HG02885 (cell line): ENCODE data around the gene MAP3K3.
"Not testable (repeated sequence)": the region's sequence is repeated elsewhere in the genome, so short reads cannot be mapped to it uniquely, and the experiment has no call there.

Experiments used
- ATAC-seq: cut with Tn5 transposase; IDR thresholded peaks from one replicate; pipeline ENCODE4 v1.9.1; 2021; ENCODE audit warnings: mild to moderate bottlenecking; ENCODE audit not compliant: unreplicated experiment, poor library complexity

Gene MAP3K3

DNA sequence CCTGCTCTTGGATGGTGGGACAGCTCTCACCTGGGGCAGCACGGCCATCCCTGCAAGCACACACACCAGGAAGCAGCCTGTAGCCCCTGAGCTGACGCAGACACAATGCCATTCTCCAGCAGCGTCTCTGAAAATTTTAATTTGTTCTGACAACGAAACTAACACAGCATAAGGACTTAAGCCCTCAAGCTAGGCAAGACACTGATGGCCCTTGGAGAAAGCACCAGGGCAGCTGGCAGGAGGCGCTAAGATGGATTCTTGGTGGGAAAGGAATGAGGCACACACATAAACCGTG, 80.5 kb downstream of the MAP3K3 start:
- ATAC-seq, result no peak

DNA sequence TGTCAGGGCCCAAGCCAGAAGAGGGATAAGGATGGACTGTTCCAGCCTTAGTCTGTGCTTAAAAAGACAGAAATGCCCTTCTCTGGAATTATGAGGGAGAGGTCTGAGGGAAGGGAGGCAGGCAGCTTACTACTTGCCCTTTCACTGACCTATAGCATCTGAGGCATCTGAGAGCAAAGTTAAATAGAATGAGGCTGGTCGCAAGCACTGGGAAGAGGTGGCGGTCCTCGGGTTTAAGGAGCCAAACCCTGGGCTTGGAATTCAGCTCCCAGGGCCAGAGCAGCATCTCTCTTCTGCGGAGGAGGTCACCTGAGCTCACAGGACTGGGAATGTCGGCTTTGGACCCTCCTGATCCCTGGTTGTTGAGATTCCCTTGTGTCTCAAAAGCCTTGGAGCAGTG, 80.8 kb downstream of the MAP3K3 start:
- ATAC-seq, result no peak

DNA sequence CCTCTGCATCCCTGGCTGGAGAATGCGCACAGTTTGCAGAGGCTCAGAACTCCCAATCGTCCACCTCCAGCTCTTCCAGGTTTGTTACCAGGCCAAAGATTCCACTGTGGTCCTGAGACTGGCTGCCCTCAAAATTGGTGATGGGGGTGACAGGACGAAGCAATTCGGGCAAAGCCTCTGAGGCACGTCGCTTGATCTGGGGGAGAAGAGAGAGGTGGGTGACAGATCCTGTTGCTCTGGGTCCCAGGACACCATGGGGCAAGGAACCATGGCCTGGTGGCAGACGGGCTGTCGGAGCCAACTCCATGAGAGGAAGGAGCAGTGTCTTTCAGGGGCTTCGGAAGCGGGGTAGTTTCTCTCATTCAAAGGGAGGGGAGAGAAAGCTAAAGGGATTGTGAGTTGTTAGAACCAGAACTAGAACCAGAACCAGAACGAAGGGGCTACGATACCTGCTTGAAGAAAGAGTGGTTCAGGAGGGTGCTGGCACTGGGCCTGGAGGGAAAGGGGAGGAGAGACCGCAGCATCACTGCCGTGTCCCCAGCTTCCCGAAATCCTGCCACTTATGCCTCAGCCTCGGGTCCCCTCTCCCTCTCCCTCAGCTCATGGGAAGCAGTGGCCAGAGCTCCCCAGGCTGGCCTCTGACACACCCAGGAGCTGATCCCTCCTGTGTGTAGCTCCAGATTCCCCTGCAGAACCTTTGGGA, 81.5 kb downstream of the MAP3K3 start:
- ATAC-seq, result no peak

DNA sequence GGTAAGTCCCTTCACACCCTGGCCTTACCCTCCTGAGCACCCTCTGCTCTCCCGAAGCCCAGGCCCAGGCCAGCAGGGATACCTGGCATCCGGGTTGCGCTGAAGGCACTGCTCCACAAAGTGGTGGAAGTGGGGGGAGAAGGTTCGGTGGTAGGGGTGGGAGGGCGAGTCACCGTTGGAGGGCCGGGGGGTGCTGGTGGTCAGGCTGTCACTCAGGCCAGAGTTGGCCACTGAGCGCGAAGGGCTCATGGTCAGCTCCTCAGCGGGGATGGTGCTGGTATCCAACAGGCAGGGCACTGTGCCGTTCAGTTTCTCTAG, 82.0 kb downstream of the MAP3K3 start:
- ATAC-seq, result no peak

DNA sequence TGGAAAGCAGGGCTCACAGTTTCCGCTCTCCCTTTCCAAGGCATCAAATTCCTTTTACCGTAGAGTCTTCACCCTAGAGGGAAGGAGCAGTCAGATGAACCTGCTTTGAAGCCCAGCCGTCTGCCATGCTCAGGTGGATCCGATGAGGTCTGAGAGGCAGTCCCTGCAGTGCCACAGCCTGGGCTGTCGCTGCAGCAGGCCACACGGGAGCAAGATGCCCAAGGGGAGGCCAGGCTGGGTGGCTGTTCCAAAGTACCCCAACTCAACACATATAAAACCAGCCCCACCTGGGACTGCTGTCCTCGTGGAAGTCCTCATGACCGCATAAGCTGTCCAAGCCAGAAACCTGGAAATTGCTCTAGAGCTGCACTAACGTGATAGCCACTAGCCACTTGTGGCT, 82.6 kb downstream of the MAP3K3 start:
- no peak for ATAC-seq

DNA sequence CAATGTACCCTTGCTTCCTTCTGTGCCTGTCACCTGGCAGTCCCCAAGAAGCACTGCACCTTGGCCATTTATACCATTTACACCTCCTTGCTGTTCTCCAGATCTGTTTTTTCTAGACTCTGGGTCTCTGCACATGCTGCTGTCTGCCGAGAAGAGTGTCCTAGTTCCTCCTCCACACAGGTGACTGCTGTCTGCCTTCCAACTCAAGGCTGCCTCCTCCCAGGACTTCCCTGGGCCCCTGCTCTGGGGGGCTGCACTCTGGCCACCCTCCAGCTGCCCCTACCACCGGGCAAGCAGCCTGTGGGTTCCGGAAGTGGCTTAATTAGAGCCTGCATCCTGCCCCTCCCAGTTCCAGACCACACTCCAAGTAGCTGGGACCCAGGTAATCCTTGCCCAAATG, 83.4 kb downstream of the MAP3K3 start:
- no peak for ATAC-seq

DNA sequence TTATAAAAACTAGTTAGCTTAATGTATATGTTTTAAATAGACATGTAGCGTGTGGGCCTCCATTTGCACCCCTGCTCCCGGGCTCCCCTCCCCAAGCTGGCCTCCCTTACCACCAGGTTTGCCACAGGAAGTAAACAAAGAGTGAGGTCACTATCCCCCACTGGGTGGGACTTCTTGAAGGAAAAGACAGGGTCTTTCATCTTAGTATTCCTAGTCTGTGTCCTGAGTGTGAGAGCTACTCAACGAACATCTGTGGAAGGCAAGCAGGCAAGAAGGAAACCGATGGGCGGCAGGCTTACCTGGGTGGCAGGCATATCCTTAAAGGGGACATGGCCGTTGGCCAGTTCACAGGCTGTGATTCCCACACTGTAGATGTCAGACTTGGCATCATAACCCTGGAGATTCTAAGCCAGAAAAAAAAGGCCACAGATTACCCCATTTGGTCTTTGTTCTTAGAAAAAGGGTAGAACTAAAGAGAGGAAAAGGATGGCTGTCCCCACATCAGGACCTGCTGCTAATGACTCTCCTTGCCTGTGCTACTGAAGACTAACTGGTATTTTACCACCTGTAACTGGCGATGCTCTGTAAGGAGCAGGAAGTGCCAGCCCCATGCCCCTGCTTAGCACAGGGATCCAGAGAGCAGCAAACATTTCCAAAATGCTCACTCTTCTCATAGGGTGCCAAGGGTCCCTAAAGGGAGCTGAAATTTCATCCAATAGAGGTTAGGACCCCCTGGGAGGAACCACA, 84.3 kb downstream of the MAP3K3 start:
- ATAC-seq, result no peak

DNA sequence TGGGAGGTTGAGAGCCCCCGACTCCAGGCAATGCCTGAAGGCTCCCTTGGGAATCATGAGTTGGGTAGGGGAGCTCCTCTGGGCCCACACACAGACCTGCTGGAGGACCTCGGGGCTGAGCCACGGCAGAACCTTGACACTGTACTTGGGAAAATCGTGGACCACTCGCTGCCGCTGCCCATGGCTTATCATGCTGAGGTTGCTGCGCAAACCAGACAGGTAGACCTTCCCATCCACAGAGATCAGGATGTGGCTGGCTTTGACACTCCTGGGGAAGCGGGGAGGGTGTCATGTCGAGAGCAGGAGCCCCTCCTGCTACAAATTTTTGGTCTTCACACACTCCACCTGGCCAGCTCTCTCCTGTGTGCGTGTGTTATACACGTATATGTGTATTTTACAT, 84.9 kb downstream of the MAP3K3 start:
- ATAC-seq, result no peak

DNA sequence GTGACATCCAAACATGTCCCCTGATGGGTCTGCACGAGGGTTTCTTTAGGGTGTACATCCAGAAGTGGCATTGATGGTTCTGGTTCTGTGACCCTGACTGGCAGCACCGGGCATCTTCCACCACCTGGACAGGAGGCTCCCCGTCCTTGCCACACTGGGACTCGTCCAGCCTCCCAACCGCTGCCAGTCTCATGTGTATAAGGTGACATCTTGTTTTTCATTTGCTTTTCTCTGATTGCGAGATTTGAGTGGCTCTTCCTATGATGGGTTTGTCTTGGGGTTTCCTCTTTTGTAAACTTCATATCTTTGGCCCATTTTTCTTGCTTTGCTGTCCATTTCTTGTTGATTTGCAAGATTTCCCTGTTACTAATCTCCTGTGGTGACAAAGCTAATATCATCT, 86.9 kb downstream of the MAP3K3 start:
- no peak for ATAC-seq

DNA sequence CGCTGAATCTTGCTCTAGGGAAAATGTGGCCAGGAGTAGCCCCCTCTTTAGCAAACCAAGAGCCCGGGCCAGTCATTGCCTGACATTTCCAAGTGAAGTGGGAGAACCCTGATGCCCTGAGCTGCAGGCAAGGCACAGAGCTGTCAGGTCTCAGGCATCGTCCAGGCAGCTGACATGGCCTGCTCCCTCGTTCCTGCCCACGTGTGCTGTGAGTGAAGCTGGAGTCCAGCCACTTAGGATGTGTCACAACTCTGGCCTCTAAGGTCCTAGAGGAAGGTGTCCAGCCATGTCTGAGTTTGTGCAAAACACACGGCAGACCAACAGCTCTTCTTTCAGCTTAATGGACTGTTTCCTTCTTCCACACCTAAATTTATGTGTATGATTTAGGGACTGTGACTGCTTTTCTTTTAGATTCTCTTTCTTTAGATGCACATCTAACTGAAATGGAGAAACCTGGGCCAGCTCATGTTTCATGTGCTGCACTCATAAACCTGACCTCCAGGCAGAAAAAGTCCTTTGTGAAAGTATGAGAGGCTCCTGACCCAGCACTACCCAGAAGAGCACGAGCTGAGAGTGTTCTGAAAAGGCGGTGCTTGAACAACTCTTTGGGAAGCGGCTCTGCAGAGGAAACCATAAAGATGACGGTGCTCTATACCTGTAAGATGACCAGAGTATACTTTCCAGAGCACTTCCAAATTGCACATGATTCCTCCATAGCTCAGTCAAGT, 92.5 kb downstream of the MAP3K3 start:
- ATAC-seq, result no peak

DNA sequence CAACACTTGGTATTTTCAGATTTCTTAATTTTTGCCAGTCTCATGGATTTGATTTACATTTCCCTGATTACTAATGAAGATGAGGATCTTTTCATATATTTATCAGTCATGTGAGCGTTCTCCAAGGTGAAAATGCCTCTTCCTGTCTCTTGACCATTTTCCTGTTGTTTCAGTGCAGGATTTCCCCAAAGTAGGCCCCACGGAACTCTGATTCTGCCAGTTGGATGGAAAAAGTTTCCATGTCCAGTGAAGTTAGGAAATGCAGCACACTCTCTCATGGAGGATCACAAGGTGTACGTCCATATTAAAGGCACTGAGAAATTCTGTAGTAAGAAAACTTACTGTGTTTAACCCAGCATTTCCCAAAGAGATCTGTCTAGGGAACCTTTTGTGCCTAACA, 94.2 kb downstream of the MAP3K3 start:
- no peak for ATAC-seq

DNA sequence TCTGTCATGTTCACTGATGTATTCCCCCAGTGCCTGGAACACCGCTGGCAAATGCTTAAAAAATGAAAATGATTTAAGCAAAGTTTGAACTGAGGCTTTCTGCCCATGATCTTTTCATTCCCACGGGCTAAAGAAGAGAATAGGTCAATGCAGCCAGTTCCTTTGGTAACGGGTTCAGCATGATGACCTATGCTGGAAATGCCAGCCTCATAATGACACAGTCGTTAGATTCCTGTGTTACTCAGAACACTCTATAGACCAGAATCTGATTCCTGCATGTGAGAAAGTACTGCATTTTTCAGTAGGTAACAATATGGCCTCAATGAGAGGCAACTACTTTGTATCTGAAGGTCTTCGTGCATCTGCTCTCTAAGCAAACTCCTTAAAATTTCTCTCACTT, 96.8 kb downstream of the MAP3K3 start:
- ATAC-seq, result no peak

DNA sequence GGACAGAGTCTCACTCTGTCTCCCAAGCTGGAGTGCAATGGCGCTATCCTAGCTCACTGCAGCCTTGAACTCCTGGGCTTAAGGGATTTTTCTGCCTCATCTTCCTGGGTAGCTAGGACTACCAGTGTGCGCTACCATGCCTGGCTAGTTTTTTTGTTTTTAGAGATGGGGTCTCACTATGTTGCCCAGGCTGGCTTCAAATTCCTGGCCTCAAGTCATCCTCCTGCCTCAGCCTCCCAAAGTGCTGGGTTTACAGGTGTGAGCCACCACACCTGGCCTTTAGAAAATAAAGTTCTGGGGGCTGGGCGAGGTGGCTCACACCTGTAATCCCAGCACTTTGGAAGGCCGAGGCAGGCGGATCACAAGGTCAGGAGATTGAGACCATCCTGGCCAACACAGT, 98.0 kb downstream of the MAP3K3 start:
- not testable (repeated sequence) for ATAC-seq

DNA sequence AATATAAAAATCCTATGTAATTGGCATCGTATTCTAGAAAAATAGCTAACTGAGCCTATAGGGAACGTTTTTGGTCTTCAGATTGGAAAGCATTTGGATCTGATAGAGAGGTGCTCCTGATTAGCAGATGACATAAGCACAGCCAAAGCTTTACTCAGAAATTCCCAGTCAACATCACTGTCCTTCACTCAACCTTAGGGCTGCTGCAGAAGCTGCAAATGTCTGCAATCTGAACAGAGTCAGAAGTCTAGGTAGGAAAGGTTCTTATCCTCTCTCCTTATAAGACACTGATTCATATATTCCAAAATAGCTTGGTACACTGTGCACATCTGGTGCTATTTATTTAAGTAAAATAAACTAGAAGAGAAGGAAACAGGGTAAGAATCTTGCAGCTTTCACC, 100.2 kb downstream of the MAP3K3 start:
- no peak for ATAC-seq

DNA sequence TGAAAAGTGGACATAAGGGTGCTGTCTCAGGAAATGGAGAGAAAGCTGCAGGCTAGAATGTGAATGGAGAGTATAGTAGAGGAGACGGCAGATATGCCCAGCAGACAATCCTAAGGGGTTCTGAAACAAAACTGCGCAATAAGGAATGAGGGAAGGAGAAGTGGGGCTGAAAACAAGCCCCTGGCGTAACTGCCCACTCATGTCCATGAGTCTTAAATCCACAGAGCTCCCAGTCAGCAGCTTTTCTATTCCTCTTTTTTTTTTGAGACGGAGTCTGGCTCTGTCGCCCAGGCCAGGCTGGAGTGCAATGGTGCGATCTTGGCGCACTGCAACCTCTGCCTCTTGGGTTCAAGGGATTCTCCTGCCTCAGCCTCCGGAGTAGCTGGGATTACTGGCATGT, 113.5 kb downstream of the MAP3K3 start:
- no peak for ATAC-seq

DNA sequence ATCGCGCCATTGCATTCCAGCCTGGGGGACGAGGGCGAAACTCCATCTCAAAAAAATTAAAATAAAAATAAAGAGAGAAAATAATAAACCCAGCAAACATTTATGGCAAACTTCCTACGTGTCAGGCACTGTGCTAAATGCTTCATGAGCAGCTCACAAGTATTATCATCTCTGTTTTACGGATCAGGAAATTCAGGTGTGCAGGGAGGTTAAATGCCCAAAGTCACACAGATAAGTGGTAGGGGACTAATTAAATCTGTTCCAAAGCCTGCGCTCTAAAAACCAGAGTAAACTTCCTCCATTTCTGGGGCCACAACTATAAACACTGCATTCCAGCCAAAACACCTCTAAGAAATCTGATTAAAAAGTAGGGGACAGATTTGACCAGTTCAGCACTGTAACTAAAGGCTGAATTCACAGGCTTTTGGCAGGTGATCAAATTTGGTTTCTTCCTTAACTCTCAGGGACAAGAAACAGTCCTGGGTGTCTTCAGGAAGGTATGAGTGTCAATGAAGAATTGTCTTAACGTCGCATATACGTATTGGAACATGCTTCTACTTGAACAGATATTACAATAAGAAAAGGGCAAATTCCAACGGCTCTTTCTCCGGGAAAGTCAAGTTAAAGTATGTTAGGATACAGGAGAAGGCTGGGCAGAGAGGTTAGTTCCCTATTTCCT, 118.4 kb downstream of the MAP3K3 start:
- no peak for ATAC-seq

DNA sequence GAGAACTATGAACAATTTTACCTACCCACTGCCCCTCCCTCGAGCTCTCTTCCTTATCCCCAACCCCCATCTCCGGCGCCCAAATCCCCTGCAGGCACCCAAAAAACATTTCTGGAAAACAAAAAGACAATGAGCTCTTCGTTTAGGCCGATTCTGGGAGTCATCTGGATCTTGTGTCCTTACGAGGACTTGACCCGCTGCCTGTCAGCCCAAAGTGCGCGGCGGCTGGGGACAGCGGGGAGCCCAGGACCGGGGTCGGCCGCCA, 118.9 kb downstream of the MAP3K3 start:
- ATAC-seq, result peak; percentile 17

DNA sequence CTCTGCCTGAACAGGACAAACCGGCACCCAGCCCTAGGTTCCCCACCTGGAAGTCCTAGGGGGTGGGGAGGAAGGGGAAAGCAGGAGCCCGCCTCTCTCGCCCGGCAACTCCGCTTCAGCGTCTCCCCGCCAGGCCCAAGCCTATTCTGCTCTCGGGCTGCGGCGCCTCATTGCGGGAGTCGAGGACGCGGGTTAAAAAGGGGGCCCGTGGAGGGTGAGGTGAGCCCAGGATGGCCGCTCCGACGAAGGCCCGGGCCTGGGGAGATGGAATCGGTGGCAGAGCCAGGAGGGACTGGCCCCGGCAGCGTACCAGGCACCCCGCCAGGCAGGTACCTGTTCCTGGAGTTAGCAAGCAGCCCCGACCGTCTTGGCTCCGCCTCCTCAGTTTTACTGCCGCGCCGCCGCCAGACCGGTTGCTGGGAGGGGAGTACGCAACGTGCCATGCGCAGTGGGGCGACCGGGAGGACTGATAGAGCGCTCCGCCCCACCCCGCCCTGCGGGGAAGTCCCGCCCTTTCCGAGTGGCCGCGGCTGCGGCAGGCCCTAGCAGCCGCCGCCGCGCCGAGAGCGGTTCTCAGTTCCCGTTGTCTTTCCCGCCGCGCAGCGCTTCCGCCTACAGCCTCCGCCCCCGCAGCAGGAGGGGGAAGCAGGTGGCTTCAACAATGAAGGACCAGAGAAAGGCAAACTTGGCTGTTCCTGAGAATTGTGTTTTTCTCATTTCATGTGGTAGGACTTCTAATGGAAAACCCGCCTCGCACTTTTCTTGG, 119.4 kb downstream of the MAP3K3 start, which contains the start of gene STRADA:
TSS of gene STRADA (minus strand) at position 392 of the 766 bp plus-strand sequence. CDS start 13,430 bp downstream, outside the sequence.
- peak; percentile 88 for ATAC-seq
